ENCODE results near the gene CCDC192.

CCDC192 gene

GRCh38 chr5:127754259-127754658 lies 51.1 kb downstream of the CCDC192 start:
- no peak for DNase-seq (ENCODE audit: low spot score)
- TF ChIP-seq CTCF (IDR thresholded peaks at IDR 0.05; ENCODE audit: extremely low read depth, missing control alignments): no peak

- DNase-seq (ENCODE audit: low spot score): no peak
- TF ChIP-seq CTCF (IDR thresholded peaks at IDR 0.05; ENCODE audit: extremely low read depth, missing control alignments): no peak
These were observed 51.5 kb downstream of the CCDC192 start for GRCh38 chr5:127754706-127755105.

- peak; percentile 11 for TF ChIP-seq CTCF (IDR thresholded peaks at IDR 0.05; ENCODE audit: extremely low read depth, missing control alignments)
- DNase-seq (ENCODE audit: low spot score): peak; percentile 31
These were observed 54.4 kb downstream of the CCDC192 start for GRCh38 chr5:127757576-127757975.

- DNase-seq (ENCODE audit: low spot score): no peak
- TF ChIP-seq CTCF (IDR thresholded peaks at IDR 0.05; ENCODE audit: extremely low read depth, missing control alignments): no peak
These were observed 55.6 kb downstream of the CCDC192 start for GRCh38 chr5:127758766-127759283.

GRCh38 chr5:127761869-127762268 lies 58.7 kb downstream of the CCDC192 start:
- no peak for DNase-seq (ENCODE audit: low spot score)
- no peak for TF ChIP-seq CTCF (IDR thresholded peaks at IDR 0.05; ENCODE audit: extremely low read depth, missing control alignments)

GRCh38 chr5:127762412-127762811 lies 59.2 kb downstream of the CCDC192 start:
- DNase-seq (ENCODE audit: low spot score): no peak

More at GRCh38 chr5:127762412-127762811, 59.2 kb downstream of the CCDC192 start:
- TF ChIP-seq CTCF (IDR thresholded peaks at IDR 0.05; ENCODE audit: extremely low read depth, missing control alignments): no peak
